Gastrocnemius medialis (tissue), 4 donors: ENCODE data around the gene TTC28. TPM values are rescaled to one million over a fixed set of nuclear protein-coding genes. Genes with fewer than 3 reads are reported as not detected.

Experiments used
- ATAC-seq, 2 donors: fragments of 150-250 bp; one replicate each; pipeline ENCODE4 v1.9.1; 2016
- DNase-seq, 2 donors: peaks; one replicate each; pipeline ENCODE4 v3.0.0-alpha.2; 2019
- H3K27ac ChIP-seq, 4 donors: fragments of 200-600 bp; sonication (generic); 1 replicate in 1 of 4; 2 replicates in 3 of 4; pipeline ENCODE4 v1.5.1; 2016 to 2018; ENCODE audit warnings: mild to moderate bottlenecking in 2 of 4, moderate library complexity in 1 of 4
- H3K27me3 ChIP-seq, 3 donors: fragments of 200-600 bp; sonication (generic) in 2 of 3; 1 replicate in 1 of 3; 2 replicates in 2 of 3; pipeline versions ENCODE4 v1.5.1 to v1.6.0; 2016 to 2019; ENCODE audit warnings: mild to moderate bottlenecking in 1 of 3, moderate library complexity in 1 of 3
- H3K36me3 ChIP-seq, 2 donors: fragments of 200-600 bp; sonication (generic) in 1 of 2; one replicate each; pipeline ENCODE4 v1.5.1; 2017 to 2018
- H3K4me1 ChIP-seq, 2 donors: fragments of 200-600 bp; sonication (generic) in 1 of 2; one replicate each; pipeline ENCODE4 v1.5.1; 2016 to 2017; ENCODE audit warnings: mild to moderate bottlenecking in 2 of 2
- H3K4me3 ChIP-seq, 4 donors: fragments of 200-600 bp; sonication (generic) in 3 of 4; 1 replicate in 1 of 4; 2 replicates in 3 of 4; pipeline ENCODE4 v1.5.1; 2016 to 2019; ENCODE audit warnings: mild to moderate bottlenecking in 2 of 4
- H3K9me3 ChIP-seq, 3 donors: fragments of 200-600 bp; sonication (generic) in 2 of 3; 1 replicate in 1 of 3; 2 replicates in 2 of 3; pipeline ENCODE4 v1.5.1; 2016 to 2019
- CTCF ChIP-seq, 5 experiments: fragments of 450-650 bp in 3 of 5; fragments of 200-600 bp in 2 of 5; sonication (generic) in 2 of 5; IDR thresholded peaks in 4 of 5; conservative IDR thresholded peaks in 1 of 5; 1 replicate in 4 of 5; 2 replicates in 1 of 5; pipeline ENCODE4 v1.5.1; 2016 to 2019; ENCODE audit warnings: antibody characterized with exemption in 5 of 5, mild to moderate bottlenecking in 3 of 5, moderate library complexity in 3 of 5
- POLR2A ChIP-seq, 2 donors: fragments of 450-650 bp; IDR thresholded peaks; one replicate each; pipeline ENCODE4 v1.6.1; 2017; ENCODE audit warnings: antibody characterized with exemption in 2 of 2, mild to moderate bottlenecking in 2 of 2, moderate library complexity in 2 of 2
- in situ Hi-C, 4 donors: fragments of 200-750 bp; cut with MboI; loops; one replicate each; pipeline versions ENCODE4 v1.15.0 to v1.8.0; 2017; ENCODE audit warnings: low sequenced_read_pairs in 4 of 4
- intact Hi-C: fragments of 100-400 bp; cut with DNase I; formaldehyde crosslinking; loops from one replicate; pipeline ENCODE4 v1.15.1; 2023; ENCODE audit warnings: low total_unique reads
- total RNA-seq, 4 donors: library from RNA; depleted of rRNA; stranded (reverse); fragments of >200 nt; gene quantifications; one replicate each; pipeline versions ENCODE4 v1.1.0 to v1.2.3, GENCODE V29; 2016

The TTC28 gene
- total RNA-seq, 4 donors from 2014 or later: 6.3 to 18.1 (median 8.4) TPM

GRCh38 chr22:28604966-28605761 lies 74.5 kb downstream of the TTC28 start:
- intact Hi-C loops: loop anchor here (10.0 kb wide), 2 partner anchors 140 to 430 kb away; partner anchors contain the start of genes CHEK2 and HSCB
- in situ Hi-C loops: loop anchor here (5.0 to 25.0 kb wide), 4 partner anchors 140 to 432 kb away; partner anchors contain the start of genes CHEK2 (in 1 of the 4) and HSCB (in 1 of the 4)

GRCh38 chr22:28601915-28602314 lies 77.7 kb downstream of the TTC28 start:
- no peak for DNase-seq
- Histone ChIP-seq H3K36me3 (no peaks in the 10 kb centered on the region), H3K27me3 (no peaks in the 10 kb centered on the region), H3K9me3 (no peaks in the 10 kb centered on the region), H3K27ac (no peak overlapping the region), H3K4me1 (no peaks in the 10 kb centered on the region), H3K4me3 (no peak overlapping the region)
- ATAC-seq: no peak
- intact Hi-C loops (loop anchor here (10.0 kb wide), 2 partner anchors 143 to 433 kb away; partner anchors contain the start of genes CHEK2 and HSCB), in situ Hi-C loops (loop anchor here (5.0 to 25.0 kb wide), 4 partner anchors 143 to 435 kb away; partner anchors contain the start of genes CHEK2 (in 1 of the 4) and HSCB (in 1 of the 4))
- TF ChIP-seq POLR2A (IDR thresholded peaks at IDR 0.05) (no peak), CTCF (IDR thresholded peaks at IDR 0.05 in 4 of 5, conservative IDR thresholded peaks at IDR 0.05 in 1 of 5) (no peak)

More at GRCh38 chr22:28604966-28605761, 74.5 kb downstream of the TTC28 start:
- H3K4me3 ChIP-seq: no peak overlapping the region
- no peaks in the 10 kb centered on the region for H3K4me1 ChIP-seq
- ATAC-seq (no peak), DNase-seq (no peak)
- H3K27ac ChIP-seq: no peak overlapping the region
- no peaks in the 10 kb centered on the region for H3K9me3 ChIP-seq
- TF ChIP-seq POLR2A (IDR thresholded peaks at IDR 0.05): no peak
- TF ChIP-seq CTCF (IDR thresholded peaks at IDR 0.05 in 4 of 5, conservative IDR thresholded peaks at IDR 0.05 in 1 of 5): no peak
- H3K27me3 ChIP-seq: no peaks in the 10 kb centered on the region
- no peaks in the 10 kb centered on the region for H3K36me3 ChIP-seq

- in situ Hi-C loops: loop anchor here (5.0 to 25.0 kb wide), 4 partner anchors 144 to 437 kb away; partner anchors contain the start of genes CHEK2 (in 1 of the 4) and HSCB (in 1 of the 4)
Measured at GRCh38 chr22:28600546-28601143, 79.0 kb downstream of the TTC28 start.

GRCh38 chr22:28599693-28600092 lies 79.9 kb downstream of the TTC28 start:
- intact Hi-C loops (loop anchor here (1.0 to 10.0 kb wide), 6 partner anchors 145 to 1845 kb away; partner anchors contain the start of genes CHEK2 and HSCB), in situ Hi-C loops (loop anchor here (5.0 to 25.0 kb wide), 8 partner anchors 145 to 715 kb away; partner anchors contain the start of genes CHEK2 (in 1 of the 4) and HSCB (in 1 of the 4))
- no peak for ATAC-seq

More at GRCh38 chr22:28600546-28601143, 79.0 kb downstream of the TTC28 start:
- no peak for ATAC-seq
- no peak overlapping the region for H3K27ac ChIP-seq
- H3K36me3 ChIP-seq: no peaks in the 10 kb centered on the region
- peak in 4 of 5 experiments; percentile 48 to 60 (median 57) for TF ChIP-seq CTCF (IDR thresholded peaks at IDR 0.05 in 4 of 5, conservative IDR thresholded peaks at IDR 0.05 in 1 of 5)
- TF ChIP-seq POLR2A (IDR thresholded peaks at IDR 0.05): no peak
- no peak for DNase-seq
- intact Hi-C loops: loop anchor here (1.0 to 10.0 kb wide), 3 partner anchors 144 to 434 kb away; partner anchors contain the start of genes CHEK2 and HSCB
- no peak overlapping the region for H3K4me3 ChIP-seq
- H3K9me3 ChIP-seq: no peaks in the 10 kb centered on the region
- no peaks in the 10 kb centered on the region for H3K27me3 ChIP-seq
- H3K4me1 ChIP-seq: no peaks in the 10 kb centered on the region

More at GRCh38 chr22:28599693-28600092, 79.9 kb downstream of the TTC28 start:
- DNase-seq: no peak
- H3K9me3 ChIP-seq: no peaks in the 10 kb centered on the region
- H3K4me1 ChIP-seq: no peaks in the 10 kb centered on the region
- H3K4me3 ChIP-seq: no peak overlapping the region
- no peaks in the 10 kb centered on the region for H3K36me3 ChIP-seq
- no peaks in the 10 kb centered on the region for H3K27me3 ChIP-seq
- TF ChIP-seq CTCF (IDR thresholded peaks at IDR 0.05 in 4 of 5, conservative IDR thresholded peaks at IDR 0.05 in 1 of 5) (no peak), POLR2A (IDR thresholded peaks at IDR 0.05) (no peak)
- no peak overlapping the region for H3K27ac ChIP-seq
